SK-N-SH (cell line): Measurements from ENCODE around the gene STK31. TPM values are rescaled to one million over a fixed set of nuclear protein-coding genes. Genes with fewer than 3 reads are reported as not detected.
"Not testable (repeated sequence)": the region's sequence is repeated elsewhere in the genome, so short reads cannot be mapped to it uniquely, and the experiment has no call there.

Experiments used
- CTCF ChIA-PET: fragments of 300-600, 350-600 bp; formaldehyde crosslinking; extraction: SDS; loops from one replicate; lab custom pipeline; 2021; lab: Yijun Ruan, JAX
- POLR2A ChIA-PET: fragments of 350-600 bp; sonication (Branson Sonifier 250); formaldehyde crosslinking; extraction: SDS; loops from one replicate; lab custom pipeline; 2020; ENCODE audit warnings: antibody characterized with exemption, inconsistent platforms; lab: Yijun Ruan, JAX
- DNase-seq: peaks from one replicate; pipeline ENCODE4 v3.0.0; 2012
- H2AFZ ChIP-seq: fragments of 200-600 bp; sonication (generic); 2 replicates; pipeline ENCODE4 v1.8.1; 2016; ENCODE audit warnings: antibody characterized with exemption, mild to moderate bottlenecking, low read depth
- H3F3A ChIP-seq: fragments of 200-600 bp; sonication (generic); replicated peaks from 2 replicates; pipeline ENCODE3; 2016; ENCODE audit warnings: antibody characterized with exemption, mild to moderate bottlenecking; ENCODE audit not compliant: insufficient read depth
- H3K27ac ChIP-seq, 2 experiments: fragments of 200-500 bp in 1 of 2; fragments of 200-600 bp in 1 of 2; sonication (Bioruptor generic) in 1 of 2; sonication (generic), shearing (Covaris generic) in 1 of 2; 2 replicates each; pipeline versions ENCODE4 v1.5.1 to v1.6.1; 2014 to 2016; ENCODE audit warnings: low read depth in 2 of 2, inconsistent platforms in 1 of 2, low read length in 1 of 2, mild to moderate bottlenecking in 1 of 2, mixed read lengths in 1 of 2
- H3K27me3 ChIP-seq: fragments of 200-600 bp; sonication (generic), shearing (Covaris generic); 2 replicates; pipeline ENCODE4 v1.6.1; 2016; ENCODE audit warnings: mixed run types; ENCODE audit not compliant: insufficient read depth
- H3K36me3 ChIP-seq, 2 experiments: fragments of 200-500 bp in 1 of 2; fragments of 200-600 bp in 1 of 2; sonication (Bioruptor generic) in 1 of 2; sonication (generic) in 1 of 2; replicated peaks in 1 of 2; 2 replicates each; pipeline versions ENCODE3 to v1.5.1; 2014 to 2016; ENCODE audit warnings: low read length in 1 of 2, mild to moderate bottlenecking in 1 of 2; ENCODE audit not compliant: insufficient read depth in 2 of 2, control insufficient read depth in 1 of 2
- H3K4me1 ChIP-seq, 2 experiments: fragments of 200-500 bp in 1 of 2; fragments of 200-600 bp in 1 of 2; sonication (Bioruptor generic) in 1 of 2; sonication (generic), shearing (Covaris generic) in 1 of 2; 2 replicates each; pipeline versions ENCODE4 v1.5.1 to v1.6.1; 2014 to 2016; ENCODE audit warnings: low read depth in 1 of 2, low read length in 1 of 2, mixed run types in 1 of 2; ENCODE audit not compliant: insufficient read depth in 2 of 2, control insufficient read depth in 1 of 2
- H3K4me2 ChIP-seq: fragments of 200-600 bp; sonication (generic), shearing (Covaris generic); 2 replicates; pipeline ENCODE4 v1.6.1; 2017; ENCODE audit warnings: mixed run types
- H3K4me3 ChIP-seq, 2 experiments: fragments of 200-500 bp in 1 of 2; fragments of 200-600 bp in 1 of 2; sonication (Bioruptor generic) in 1 of 2; sonication (generic), shearing (Covaris generic) in 1 of 2; 2 replicates each; pipeline versions ENCODE4 v1.5.1 to v1.8.1; 2014 to 2016; ENCODE audit warnings: low read depth in 2 of 2, inconsistent platforms in 1 of 2, low read length in 1 of 2, mild to moderate bottlenecking in 1 of 2, mixed read lengths in 1 of 2, moderate library complexity in 1 of 2
- H3K79me2 ChIP-seq: fragments of 200-600 bp; sonication (generic); 2 replicates; pipeline ENCODE4 v1.8.1; 2017; ENCODE audit warnings: mild to moderate bottlenecking; ENCODE audit not compliant: insufficient read depth
- H3K9ac ChIP-seq: fragments of 200-600 bp; sonication (generic); 2 replicates; pipeline ENCODE4 v1.6.1; 2017; ENCODE audit warnings: mixed run types
- H3K9me2 ChIP-seq: fragments of 200-600 bp; sonication (generic); 2 replicates; pipeline ENCODE4 v1.6.1; 2017; ENCODE audit warnings: mixed run types
- H3K9me3 ChIP-seq: fragments of 200-600 bp; sonication (generic); 2 replicates; pipeline ENCODE4 v1.6.1; 2017; ENCODE audit warnings: mixed run types, mild to moderate bottlenecking, moderate library complexity
- H4K20me1 ChIP-seq: fragments of 200-600 bp; sonication (generic); 2 replicates; pipeline ENCODE4 v1.6.1; 2017; ENCODE audit warnings: mild to moderate bottlenecking, mixed run types; ENCODE audit not compliant: insufficient read depth
- EZH2phosphoT487 ChIP-seq: fragments of 200-600 bp; sonication (generic); IDR thresholded peaks from 2 replicates; pipeline ENCODE4 v1.6.1; 2017; ENCODE audit warnings: low read depth, mixed run types, mild to moderate bottlenecking, antibody characterized with exemption, moderate library complexity, borderline replicate concordance
- FOXJ3 ChIP-seq: sonication (generic); formaldehyde crosslinking; IDR thresholded peaks from 2 replicates; pipeline ENCODE4 v1.5.1; 2020; ENCODE audit warnings: mild to moderate bottlenecking, missing genetic modification reagents
- FOXM1 ChIP-seq: IDR thresholded peaks from 2 replicates; pipeline ENCODE4 v1.4.0; 2012; ENCODE audit warnings: low read depth, mild to moderate bottlenecking
- GABPA ChIP-seq: IDR thresholded peaks from 2 replicates; pipeline ENCODE4 v1.4.0; 2012; ENCODE audit warnings: low read depth, mild to moderate bottlenecking
- GATA2 ChIP-seq: sonication (generic); formaldehyde crosslinking; IDR thresholded peaks from 2 replicates; pipeline ENCODE4 v1.5.0; 2020; ENCODE audit warnings: mild to moderate bottlenecking, missing genetic modification reagents
- JUND ChIP-seq: IDR thresholded peaks from 2 replicates; pipeline ENCODE4 v1.4.0; 2012
- MEF2A ChIP-seq: IDR thresholded peaks from 2 replicates; pipeline ENCODE4 v1.4.0; 2012; ENCODE audit warnings: low read depth, borderline replicate concordance
- NRF1 ChIP-seq: IDR thresholded peaks from 2 replicates; pipeline ENCODE4 v1.6.1; 2012; ENCODE audit warnings: low read depth, mild to moderate bottlenecking, low read length
- RCOR1 ChIP-seq: fragments of 150-350 bp; IDR thresholded peaks from 2 replicates; pipeline ENCODE4 v1.6.1; 2017; ENCODE audit warnings: antibody characterized with exemption, low read length
- RFX5 ChIP-seq: IDR thresholded peaks from 2 replicates; pipeline ENCODE4 v1.6.1; 2012; ENCODE audit warnings: mild to moderate bottlenecking, improper control_type of control experiment, low read length
- RXRA ChIP-seq: IDR thresholded peaks from 2 replicates; pipeline ENCODE4 v1.4.0; 2012; ENCODE audit warnings: low read depth, mild to moderate bottlenecking, borderline replicate concordance
- WGBS: methylation state at CpG from one replicate; pipeline ENCODE4 v1.1.6; 2017; ENCODE audit warnings: low lambda C conversion rate; 5-methylcytosine and 5-hydroxymethylcytosine counted together
- polyA plus RNA-seq, 3 experiments: library from polyadenylated mRNA; depleted of rRNA; stranded (reverse); fragments of >200 nt; gene quantifications; 2 replicates each; pipeline ENCODE4 v1.2.3, GENCODE V29; 2012
- TF ChIP-seq, protein P1 (sequence below): fragments of 150-350 bp; IDR thresholded peaks from 2 replicates; pipeline ENCODE4 v1.6.1; 2016; ENCODE audit warnings: mild to moderate bottlenecking, low read depth, low read length
- TF ChIP-seq, protein P2 (sequence below): IDR thresholded peaks from 2 replicates; pipeline ENCODE4; 2012

Gene STK31
- polyA plus RNA-seq, 1 of the 3 experiments (the other 2 are of a cell fraction): 0.02 TPM

DNA sequence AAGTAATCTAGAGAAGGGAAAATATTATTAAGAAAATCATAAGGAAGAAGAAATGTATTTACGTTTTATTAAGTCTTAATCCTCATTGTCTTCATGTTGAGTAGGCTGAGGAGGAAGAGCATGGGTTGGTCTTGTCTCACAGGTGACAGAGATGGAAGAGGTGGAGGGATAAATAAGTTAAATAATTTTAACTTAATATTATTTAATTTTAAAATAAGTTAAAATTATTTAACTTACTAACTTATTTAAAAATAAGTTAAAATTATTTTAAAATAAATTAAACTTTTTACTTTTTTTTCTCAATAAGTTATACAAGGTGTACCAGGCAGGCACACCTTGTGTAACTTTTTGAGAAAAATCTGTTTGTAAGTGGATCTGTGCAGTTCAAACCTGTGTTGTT is 36.6 kb downstream of the STK31 start:
- H3K27ac ChIP-seq: no peak overlapping the region
- no peaks in the 10 kb centered on the region for H3K79me2 ChIP-seq
- no peaks in the 10 kb centered on the region for H3K4me1 ChIP-seq
- H3K27me3 ChIP-seq: no peaks in the 10 kb centered on the region
- H3F3A ChIP-seq: no peaks in the 10 kb centered on the region
- ChIA-PET CTCF (no interaction called here), POLR2A (no interaction called here)
- no peak overlapping the region for H3K4me3 ChIP-seq
- no peak overlapping the region for H3K9ac ChIP-seq
- no peaks in the 10 kb centered on the region for H3K36me3 ChIP-seq
- H4K20me1 ChIP-seq: no peaks in the 10 kb centered on the region
- DNase-seq: no peak
- WGBS: 10% methylated on average over 1 of the region's 1 CpG
- H2AFZ ChIP-seq: no peak overlapping the region
- TF ChIP-seq, protein P1, sequence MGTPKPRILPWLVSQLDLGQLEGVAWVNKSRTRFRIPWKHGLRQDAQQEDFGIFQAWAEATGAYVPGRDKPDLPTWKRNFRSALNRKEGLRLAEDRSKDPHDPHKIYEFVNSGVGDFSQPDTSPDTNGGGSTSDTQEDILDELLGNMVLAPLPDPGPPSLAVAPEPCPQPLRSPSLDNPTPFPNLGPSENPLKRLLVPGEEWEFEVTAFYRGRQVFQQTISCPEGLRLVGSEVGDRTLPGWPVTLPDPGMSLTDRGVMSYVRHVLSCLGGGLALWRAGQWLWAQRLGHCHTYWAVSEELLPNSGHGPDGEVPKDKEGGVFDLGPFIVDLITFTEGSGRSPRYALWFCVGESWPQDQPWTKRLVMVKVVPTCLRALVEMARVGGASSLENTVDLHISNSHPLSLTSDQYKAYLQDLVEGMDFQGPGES: no peak
- TF ChIP-seq EZH2phosphoT487 (no peak), MEF2A (no peak), GATA2 (CRISPR knock-in tag) (no peak), NRF1 (no peak), FOXM1 (no peak), RCOR1 (no peak)
- no peak overlapping the region for H3K4me2 ChIP-seq
- peaks cover 7% of the 10 kb centered on the region; the same call in 1 of the 2 replicates for H3K9me3 ChIP-seq
- H3K9me2 ChIP-seq: no peaks in the 10 kb centered on the region; the same call in 1 of the 2 replicates

DNA sequence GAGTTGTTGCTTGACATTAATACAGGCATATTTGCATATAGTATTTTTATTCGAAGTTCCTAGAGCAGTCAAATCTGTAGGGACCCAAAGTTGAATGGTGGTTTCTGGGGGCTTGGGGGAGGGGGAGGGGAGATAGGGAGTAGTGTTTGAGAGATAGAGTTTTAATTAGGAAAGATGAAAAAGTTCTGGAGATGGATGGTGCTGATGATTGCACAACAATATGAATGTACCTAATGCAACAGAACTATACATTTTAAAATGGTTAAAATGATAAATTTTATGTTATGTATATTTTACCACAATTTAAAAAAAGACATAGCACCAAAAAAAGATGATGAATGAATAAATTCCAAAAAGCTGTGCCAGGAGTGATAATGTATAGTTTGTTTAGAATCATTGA is 41.8 kb downstream of the STK31 start:
- no peak overlapping the region for H2AFZ ChIP-seq
- no peaks in the 10 kb centered on the region for H3K36me3 ChIP-seq
- WGBS: 16% methylated on average over 1 of the region's 1 CpG
- no peaks in the 10 kb centered on the region for H3K9me3 ChIP-seq
- H3K27me3 ChIP-seq: no peaks in the 10 kb centered on the region
- no peak overlapping the region for H3K27ac ChIP-seq
- H3F3A ChIP-seq: no peaks in the 10 kb centered on the region
- DNase-seq: no peak
- no peak overlapping the region for H3K4me2 ChIP-seq
- TF ChIP-seq, protein P1: no peak
- TF ChIP-seq, protein P2, sequence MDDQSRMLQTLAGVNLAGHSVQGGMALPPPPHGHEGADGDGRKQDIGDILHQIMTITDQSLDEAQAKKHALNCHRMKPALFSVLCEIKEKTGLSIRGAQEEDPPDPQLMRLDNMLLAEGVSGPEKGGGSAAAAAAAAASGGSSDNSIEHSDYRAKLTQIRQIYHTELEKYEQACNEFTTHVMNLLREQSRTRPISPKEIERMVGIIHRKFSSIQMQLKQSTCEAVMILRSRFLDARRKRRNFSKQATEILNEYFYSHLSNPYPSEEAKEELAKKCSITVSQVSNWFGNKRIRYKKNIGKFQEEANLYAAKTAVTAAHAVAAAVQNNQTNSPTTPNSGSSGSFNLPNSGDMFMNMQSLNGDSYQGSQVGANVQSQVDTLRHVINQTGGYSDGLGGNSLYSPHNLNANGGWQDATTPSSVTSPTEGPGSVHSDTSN: no peak
- TF ChIP-seq RXRA (no peak), RFX5 (no peak), RCOR1 (no peak), JUND (no peak), GABPA (no peak), FOXJ3 (no peak), EZH2phosphoT487 (no peak)
- TF ChIP-seq, all 33 proteins: peak for 0
- Histone ChIP-seq H3K4me3 (no peak overlapping the region), H3K9ac (no peak overlapping the region), H3K9me2 (no peaks in the 10 kb centered on the region; the same call in 1 of the 2 replicates), H3K4me1 (no peaks in the 10 kb centered on the region), H3K79me2 (no peaks in the 10 kb centered on the region), H4K20me1 (no peaks in the 10 kb centered on the region)
- ChIA-PET CTCF (no interaction called here), POLR2A (no interaction called here)

DNA sequence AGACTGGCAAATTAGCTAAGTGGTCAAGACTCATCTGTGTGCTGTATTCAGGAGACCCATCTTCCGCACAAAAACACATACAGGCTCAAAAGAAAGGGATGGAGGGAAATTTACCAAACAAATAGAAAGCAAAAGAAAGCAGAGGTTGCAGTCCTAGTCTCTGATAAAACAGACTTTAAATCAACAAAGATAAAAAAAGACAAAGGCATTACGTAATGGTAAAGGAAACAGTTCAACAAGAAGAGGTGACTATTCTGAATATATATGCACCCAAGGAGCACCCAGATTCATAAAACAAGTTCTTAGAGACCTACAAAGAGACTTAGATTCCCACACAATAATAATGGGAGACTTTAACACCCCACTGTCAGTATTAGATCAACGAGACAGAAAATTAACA is 48.8 kb downstream of the STK31 start:
- H3K9me2 ChIP-seq, H3K27me3 ChIP-seq, H4K20me1 ChIP-seq, H3K9ac ChIP-seq, DNase-seq, H3F3A ChIP-seq, H2AFZ ChIP-seq, H3K9me3 ChIP-seq, H3K4me2 ChIP-seq, H3K4me3 ChIP-seq, H3K79me2 ChIP-seq, POLR2A ChIA-PET, H3K4me1 ChIP-seq, H3K27ac ChIP-seq, H3K36me3 ChIP-seq: not testable (repeated sequence)
- CTCF ChIA-PET: interaction anchor here (1.2 kb wide), 1 partner anchor 47 kb away, joined by 3 read pairs; no protein-coding TSS in a partner anchor
- 62% methylated on average over 3 of the region's 3 CpGs for WGBS
